ENCODE data around the gene COQ2. TPM values are rescaled to one million over a fixed set of nuclear protein-coding genes. Genes with fewer than 3 reads are reported as not detected.

The COQ2 gene
- total and polyA plus RNA-seq, 2 donors: 7.3 to 10.7 TPM

DNA sequence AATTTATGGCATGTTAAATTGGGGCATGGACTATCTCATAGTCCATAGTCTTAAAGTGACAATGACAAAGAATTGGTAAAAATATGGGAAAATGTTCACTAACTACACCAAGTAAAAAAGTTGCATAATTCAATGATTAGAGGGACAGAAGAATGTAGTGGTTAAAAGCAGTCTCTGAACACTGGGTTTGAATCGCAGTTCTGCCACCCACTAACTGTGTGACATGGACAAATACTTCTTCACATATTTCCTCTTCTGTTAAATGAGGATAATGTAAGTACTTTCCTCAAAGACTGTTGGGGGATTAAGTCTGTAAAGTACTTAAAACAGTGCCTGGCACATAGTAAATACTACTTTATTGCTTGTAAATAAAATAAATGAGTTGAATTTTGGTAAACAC, 15.3 kb downstream of the COQ2 start:
- WGBS: 97% methylated on average over 1 of the region's 1 CpG
- no peaks in the 10 kb centered on the region for H3K36me3 ChIP-seq (ENCODE audit: control insufficient read depth in 2 of 2, insufficient read depth in 2 of 2, low read length in 1 of 2)

DNA sequence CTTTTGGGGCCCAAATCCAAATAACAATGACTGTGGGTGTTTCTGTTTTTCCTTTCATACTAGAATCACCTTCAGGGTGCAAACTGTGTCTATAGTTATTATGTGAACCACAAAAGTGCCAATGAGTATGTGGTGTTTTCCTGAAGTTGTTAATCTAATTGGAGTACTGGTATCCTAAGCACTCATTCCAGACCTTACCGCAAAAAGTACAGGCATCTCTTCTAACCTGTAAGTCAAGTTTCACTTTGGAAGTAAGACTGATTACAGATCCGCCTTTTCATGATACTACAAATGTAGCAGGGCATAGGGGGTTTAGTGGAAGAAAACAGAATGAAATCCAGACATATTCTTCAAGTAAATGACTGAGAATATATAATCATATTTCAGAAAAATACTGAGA, 16.1 kb downstream of the COQ2 start:
- DNase-seq (ENCODE audit: low read depth in 6 of 9, low spot score in 9 of 9): no peak
- H3K9me3 ChIP-seq (ENCODE audit: control insufficient read depth in 2 of 2, insufficient read depth in 1 of 2, low read length in 1 of 2): no peaks in the 10 kb centered on the region
- H3K27ac ChIP-seq (ENCODE audit: low read depth in 1 of 2, low read length in 1 of 2): no peak overlapping the region
- H3K4me3 ChIP-seq (ENCODE audit: low read length in 2 of 2): no peak overlapping the region
- WGBS: 50% methylated on average over 2 of the region's 2 CpGs
- H3K36me3 ChIP-seq (ENCODE audit: control insufficient read depth in 2 of 2, insufficient read depth in 2 of 2, low read length in 1 of 2): no peaks in the 10 kb centered on the region
- H3K4me1 ChIP-seq (ENCODE audit: control insufficient read depth in 2 of 2, insufficient read depth in 2 of 2, low read length in 2 of 2): no peaks in the 10 kb centered on the region
- H3K27me3 ChIP-seq (ENCODE audit: control insufficient read depth in 2 of 2, insufficient read depth in 1 of 2, low read length in 1 of 2): no peaks in the 10 kb centered on the region

More for the DNA sequence above, 15.3 kb downstream of the COQ2 start:
- Histone ChIP-seq H3K4me3 (ENCODE audit: low read length in 2 of 2) (no peak overlapping the region), H3K27ac (ENCODE audit: low read depth in 1 of 2, low read length in 1 of 2) (no peak overlapping the region), H3K4me1 (ENCODE audit: control insufficient read depth in 2 of 2, insufficient read depth in 2 of 2, low read length in 2 of 2) (no peaks in the 10 kb centered on the region), H3K9me3 (ENCODE audit: control insufficient read depth in 2 of 2, insufficient read depth in 1 of 2, low read length in 1 of 2) (no peaks in the 10 kb centered on the region), H3K27me3 (ENCODE audit: control insufficient read depth in 2 of 2, insufficient read depth in 1 of 2, low read length in 1 of 2) (no peaks in the 10 kb centered on the region)
- no peak for DNase-seq (ENCODE audit: low read depth in 6 of 9, low spot score in 9 of 9)

GRCh38 chr4:83267830-83268475, 16.6 kb downstream of the COQ2 start:
- DNase-seq (ENCODE audit: low read depth in 6 of 9, low spot score in 9 of 9): no peak
- Histone ChIP-seq H3K36me3 (ENCODE audit: control insufficient read depth in 2 of 2, insufficient read depth in 2 of 2, low read length in 1 of 2) (no peaks in the 10 kb centered on the region), H3K27ac (ENCODE audit: low read depth in 1 of 2, low read length in 1 of 2) (no peak overlapping the region), H3K4me1 (ENCODE audit: control insufficient read depth in 2 of 2, insufficient read depth in 2 of 2, low read length in 2 of 2) (no peaks in the 10 kb centered on the region), H3K4me3 (ENCODE audit: low read length in 2 of 2) (no peak overlapping the region), H3K9me3 (ENCODE audit: control insufficient read depth in 2 of 2, insufficient read depth in 1 of 2, low read length in 1 of 2) (no peaks in the 10 kb centered on the region), H3K27me3 (ENCODE audit: control insufficient read depth in 2 of 2, insufficient read depth in 1 of 2, low read length in 1 of 2) (no peaks in the 10 kb centered on the region)
- 98% methylated on average over 3 of the region's 3 CpGs for whole genome bisulfite sequencing

GRCh38 chr4:83267121-83267829, 17.3 kb downstream of the COQ2 start:
- H3K27ac ChIP-seq (ENCODE audit: low read depth in 1 of 2, low read length in 1 of 2): no peak overlapping the region
- no peaks in the 10 kb centered on the region for H3K36me3 ChIP-seq (ENCODE audit: control insufficient read depth in 2 of 2, insufficient read depth in 2 of 2, low read length in 1 of 2)
- 91% methylated on average over 7 of the region's 7 CpGs for WGBS

DNA sequence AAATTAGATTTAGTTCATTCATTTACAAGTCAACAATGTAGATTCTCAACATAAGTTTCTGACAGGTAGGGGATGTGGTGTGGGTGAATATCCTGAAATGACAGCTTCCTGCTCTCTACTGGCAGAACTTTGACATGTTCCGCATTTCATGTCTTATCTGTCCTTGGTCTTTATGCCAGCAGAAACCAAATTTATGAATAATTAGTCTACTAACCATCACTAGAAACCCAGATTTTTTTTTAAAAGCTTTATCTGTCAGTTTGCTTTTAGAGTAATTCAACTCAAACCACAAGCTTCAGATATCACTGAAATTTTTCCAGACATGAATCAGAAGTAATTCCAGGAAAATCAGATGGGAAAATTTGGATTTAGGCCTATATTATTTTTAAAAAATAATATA, 17.9 kb downstream of the COQ2 start:
- Histone ChIP-seq H3K4me3 (ENCODE audit: low read length in 2 of 2) (no peak overlapping the region), H3K27ac (ENCODE audit: low read depth in 1 of 2, low read length in 1 of 2) (no peak overlapping the region), H3K9me3 (ENCODE audit: control insufficient read depth in 2 of 2, insufficient read depth in 1 of 2, low read length in 1 of 2) (no peaks in the 10 kb centered on the region), H3K27me3 (ENCODE audit: control insufficient read depth in 2 of 2, insufficient read depth in 1 of 2, low read length in 1 of 2) (no peaks in the 10 kb centered on the region), H3K4me1 (ENCODE audit: control insufficient read depth in 2 of 2, insufficient read depth in 2 of 2, low read length in 2 of 2) (no peaks in the 10 kb centered on the region), H3K36me3 (ENCODE audit: control insufficient read depth in 2 of 2, insufficient read depth in 2 of 2, low read length in 1 of 2) (no peaks in the 10 kb centered on the region)
- 80% methylated on average over 1 of the region's 1 CpG for WGBS
- DNase-seq (ENCODE audit: low read depth in 6 of 9, low spot score in 9 of 9): no peak

More at GRCh38 chr4:83267121-83267829, 17.3 kb downstream of the COQ2 start:
- Histone ChIP-seq H3K9me3 (ENCODE audit: control insufficient read depth in 2 of 2, insufficient read depth in 1 of 2, low read length in 1 of 2) (no peaks in the 10 kb centered on the region), H3K4me1 (ENCODE audit: control insufficient read depth in 2 of 2, insufficient read depth in 2 of 2, low read length in 2 of 2) (no peaks in the 10 kb centered on the region), H3K4me3 (ENCODE audit: low read length in 2 of 2) (no peak overlapping the region), H3K27me3 (ENCODE audit: control insufficient read depth in 2 of 2, insufficient read depth in 1 of 2, low read length in 1 of 2) (no peaks in the 10 kb centered on the region)
- no peak for DNase-seq (ENCODE audit: low read depth in 6 of 9, low spot score in 9 of 9)

GRCh38 chr4:83263106-83263505, 21.5 kb downstream of the COQ2 start:
- no peak overlapping the region for H3K27ac ChIP-seq (ENCODE audit: low read depth in 1 of 2, low read length in 1 of 2)

DNA sequence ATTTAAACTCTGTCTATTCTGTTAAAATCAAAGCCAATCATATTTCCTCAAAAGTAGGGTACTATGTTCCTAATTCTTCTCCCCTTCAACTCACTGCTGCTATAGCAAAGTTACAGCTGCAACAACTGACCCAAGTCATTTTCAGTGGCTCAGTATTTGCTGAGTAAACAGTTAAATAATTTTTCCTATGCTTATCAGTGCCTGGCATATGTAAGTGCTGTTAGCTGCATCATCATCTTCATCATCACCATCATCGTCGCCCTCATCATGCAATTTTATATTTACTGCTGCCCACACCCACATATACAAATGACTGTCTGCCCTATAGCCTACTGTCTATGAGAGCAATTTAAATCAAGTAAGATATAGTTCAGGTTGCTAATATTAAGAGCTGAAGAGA, 21.9 kb downstream of the COQ2 start:
- 96% methylated on average over 2 of the region's 2 CpGs for WGBS
- Histone ChIP-seq H3K27ac (ENCODE audit: low read depth in 1 of 2, low read length in 1 of 2) (no peak overlapping the region), H3K4me3 (ENCODE audit: low read length in 2 of 2) (no peak overlapping the region), H3K36me3 (ENCODE audit: control insufficient read depth in 2 of 2, insufficient read depth in 2 of 2, low read length in 1 of 2) (no peaks in the 10 kb centered on the region), H3K9me3 (ENCODE audit: control insufficient read depth in 2 of 2, insufficient read depth in 1 of 2, low read length in 1 of 2) (no peaks in the 10 kb centered on the region), H3K27me3 (ENCODE audit: control insufficient read depth in 2 of 2, insufficient read depth in 1 of 2, low read length in 1 of 2) (no peaks in the 10 kb centered on the region), H3K4me1 (ENCODE audit: control insufficient read depth in 2 of 2, insufficient read depth in 2 of 2, low read length in 2 of 2) (no peaks in the 10 kb centered on the region)
- no peak for DNase-seq (ENCODE audit: low read depth in 6 of 9, low spot score in 9 of 9)

More at GRCh38 chr4:83263106-83263505, 21.5 kb downstream of the COQ2 start:
- no peaks in the 10 kb centered on the region for H3K9me3 ChIP-seq (ENCODE audit: control insufficient read depth in 2 of 2, insufficient read depth in 1 of 2, low read length in 1 of 2)
- no peak for DNase-seq (ENCODE audit: low read depth in 6 of 9, low spot score in 9 of 9)
- H3K36me3 ChIP-seq (ENCODE audit: control insufficient read depth in 2 of 2, insufficient read depth in 2 of 2, low read length in 1 of 2): no peaks in the 10 kb centered on the region
- H3K4me3 ChIP-seq (ENCODE audit: low read length in 2 of 2): no peak overlapping the region
- 97% methylated on average over 1 of the region's 1 CpG for WGBS
- no peaks in the 10 kb centered on the region for H3K27me3 ChIP-seq (ENCODE audit: control insufficient read depth in 2 of 2, insufficient read depth in 1 of 2, low read length in 1 of 2)
- no peaks in the 10 kb centered on the region for H3K4me1 ChIP-seq (ENCODE audit: control insufficient read depth in 2 of 2, insufficient read depth in 2 of 2, low read length in 2 of 2)

- Histone ChIP-seq H3K27ac (ENCODE audit: low read depth in 1 of 2, low read length in 1 of 2) (no peak overlapping the region), H3K4me3 (ENCODE audit: low read length in 2 of 2) (no peak overlapping the region), H3K9me3 (ENCODE audit: control insufficient read depth in 2 of 2, insufficient read depth in 1 of 2, low read length in 1 of 2) (no peaks in the 10 kb centered on the region), H3K27me3 (ENCODE audit: control insufficient read depth in 2 of 2, insufficient read depth in 1 of 2, low read length in 1 of 2) (no peaks in the 10 kb centered on the region), H3K4me1 (ENCODE audit: control insufficient read depth in 2 of 2, insufficient read depth in 2 of 2, low read length in 2 of 2) (no peaks in the 10 kb centered on the region), H3K36me3 (ENCODE audit: control insufficient read depth in 2 of 2, insufficient read depth in 2 of 2, low read length in 1 of 2) (no peaks in the 10 kb centered on the region)
- WGBS: 97% methylated on average over 5 of the region's 5 CpGs
- DNase-seq (ENCODE audit: low read depth in 6 of 9, low spot score in 9 of 9): no peak
Observed at GRCh38 chr4:83261307-83261706, 23.3 kb downstream of the COQ2 start.

DNA sequence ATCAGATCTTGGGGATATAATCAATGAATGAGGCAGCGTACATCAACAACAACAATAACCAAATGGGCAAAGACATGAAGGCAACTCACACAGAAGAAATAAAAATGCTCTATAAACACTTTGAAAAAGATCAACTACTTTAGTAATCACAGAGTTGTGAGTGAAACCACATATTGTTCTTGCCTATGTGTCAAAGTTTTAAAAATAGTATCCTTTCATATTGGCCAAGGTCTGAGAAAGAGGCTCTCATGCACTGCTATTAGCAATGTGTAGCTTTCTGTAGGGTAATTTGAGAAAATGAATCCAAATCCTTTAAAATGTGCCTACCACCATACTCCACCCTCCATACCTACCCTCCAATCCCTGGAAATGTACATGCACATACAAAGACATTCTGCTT, 25.0 kb downstream of the COQ2 start:
- Histone ChIP-seq H3K4me3 (ENCODE audit: low read length in 2 of 2) (no peak overlapping the region), H3K4me1 (ENCODE audit: control insufficient read depth in 2 of 2, insufficient read depth in 2 of 2, low read length in 2 of 2) (no peaks in the 10 kb centered on the region)
- DNase-seq (ENCODE audit: low read depth in 6 of 9, low spot score in 9 of 9): no peak

More for the DNA sequence above, 25.0 kb downstream of the COQ2 start:
- H3K36me3 ChIP-seq (ENCODE audit: control insufficient read depth in 2 of 2, insufficient read depth in 2 of 2, low read length in 1 of 2): no peaks in the 10 kb centered on the region
- no peak overlapping the region for H3K27ac ChIP-seq (ENCODE audit: low read depth in 1 of 2, low read length in 1 of 2)
- H3K9me3 ChIP-seq (ENCODE audit: control insufficient read depth in 2 of 2, insufficient read depth in 1 of 2, low read length in 1 of 2): no peaks in the 10 kb centered on the region
- no peaks in the 10 kb centered on the region for H3K27me3 ChIP-seq (ENCODE audit: control insufficient read depth in 2 of 2, insufficient read depth in 1 of 2, low read length in 1 of 2)
- 97% methylated on average over 1 of the region's 1 CpG for WGBS
